ENCODE measurements around the gene NIT2. TPM values are rescaled to one million over a fixed set of nuclear protein-coding genes. Genes with fewer than 3 reads are reported as not detected.

NIT2 gene
- total and polyA plus RNA-seq, 2 experiments from 2014 or later = 35.4 to 67.4 TPM

DNA sequence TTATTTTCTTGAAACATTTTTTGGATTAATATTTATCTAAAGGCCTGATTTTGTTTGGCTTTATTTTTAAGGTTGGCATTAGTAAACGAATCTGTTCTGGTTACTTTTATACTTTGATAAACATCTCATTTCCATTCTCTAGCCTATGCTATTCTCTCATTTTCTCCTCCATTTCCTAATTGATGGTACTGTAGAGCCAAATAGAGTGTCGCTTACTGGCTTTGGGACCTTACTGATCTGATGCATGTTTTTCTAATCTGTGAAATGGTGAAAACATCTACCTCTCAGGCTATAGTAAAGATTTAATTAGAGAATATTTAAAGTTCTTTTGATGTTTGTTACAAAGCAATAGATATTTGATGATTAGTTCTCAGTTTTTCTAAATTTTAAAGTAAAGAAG lies 68.3 kb downstream of the NIT2 start:
- H3K4me3 ChIP-seq = peak overlapping the region; percentile 94
- peak overlapping the region; percentile 97 for H3K27ac ChIP-seq
- TF ChIP-seq, protein P1, sequence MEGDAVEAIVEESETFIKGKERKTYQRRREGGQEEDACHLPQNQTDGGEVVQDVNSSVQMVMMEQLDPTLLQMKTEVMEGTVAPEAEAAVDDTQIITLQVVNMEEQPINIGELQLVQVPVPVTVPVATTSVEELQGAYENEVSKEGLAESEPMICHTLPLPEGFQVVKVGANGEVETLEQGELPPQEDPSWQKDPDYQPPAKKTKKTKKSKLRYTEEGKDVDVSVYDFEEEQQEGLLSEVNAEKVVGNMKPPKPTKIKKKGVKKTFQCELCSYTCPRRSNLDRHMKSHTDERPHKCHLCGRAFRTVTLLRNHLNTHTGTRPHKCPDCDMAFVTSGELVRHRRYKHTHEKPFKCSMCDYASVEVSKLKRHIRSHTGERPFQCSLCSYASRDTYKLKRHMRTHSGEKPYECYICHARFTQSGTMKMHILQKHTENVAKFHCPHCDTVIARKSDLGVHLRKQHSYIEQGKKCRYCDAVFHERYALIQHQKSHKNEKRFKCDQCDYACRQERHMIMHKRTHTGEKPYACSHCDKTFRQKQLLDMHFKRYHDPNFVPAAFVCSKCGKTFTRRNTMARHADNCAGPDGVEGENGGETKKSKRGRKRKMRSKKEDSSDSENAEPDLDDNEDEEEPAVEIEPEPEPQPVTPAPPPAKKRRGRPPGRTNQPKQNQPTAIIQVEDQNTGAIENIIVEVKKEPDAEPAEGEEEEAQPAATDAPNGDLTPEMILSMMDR (IDR thresholded peaks at IDR 0.05; ENCODE audit: low read depth, low read length) = no peak
- H3K4me1 ChIP-seq (ENCODE audit: low read depth) = peaks cover 19% of the 10 kb centered on the region
- no peaks in the 10 kb centered on the region for H3K9me3 ChIP-seq (ENCODE audit: low read depth)
- no peak for DNase-seq (ENCODE audit: low read depth in 1 of 2, low spot score in 1 of 2)
- no peaks in the 10 kb centered on the region for H3K27me3 ChIP-seq
- no peaks in the 10 kb centered on the region for H3K36me3 ChIP-seq

DNA sequence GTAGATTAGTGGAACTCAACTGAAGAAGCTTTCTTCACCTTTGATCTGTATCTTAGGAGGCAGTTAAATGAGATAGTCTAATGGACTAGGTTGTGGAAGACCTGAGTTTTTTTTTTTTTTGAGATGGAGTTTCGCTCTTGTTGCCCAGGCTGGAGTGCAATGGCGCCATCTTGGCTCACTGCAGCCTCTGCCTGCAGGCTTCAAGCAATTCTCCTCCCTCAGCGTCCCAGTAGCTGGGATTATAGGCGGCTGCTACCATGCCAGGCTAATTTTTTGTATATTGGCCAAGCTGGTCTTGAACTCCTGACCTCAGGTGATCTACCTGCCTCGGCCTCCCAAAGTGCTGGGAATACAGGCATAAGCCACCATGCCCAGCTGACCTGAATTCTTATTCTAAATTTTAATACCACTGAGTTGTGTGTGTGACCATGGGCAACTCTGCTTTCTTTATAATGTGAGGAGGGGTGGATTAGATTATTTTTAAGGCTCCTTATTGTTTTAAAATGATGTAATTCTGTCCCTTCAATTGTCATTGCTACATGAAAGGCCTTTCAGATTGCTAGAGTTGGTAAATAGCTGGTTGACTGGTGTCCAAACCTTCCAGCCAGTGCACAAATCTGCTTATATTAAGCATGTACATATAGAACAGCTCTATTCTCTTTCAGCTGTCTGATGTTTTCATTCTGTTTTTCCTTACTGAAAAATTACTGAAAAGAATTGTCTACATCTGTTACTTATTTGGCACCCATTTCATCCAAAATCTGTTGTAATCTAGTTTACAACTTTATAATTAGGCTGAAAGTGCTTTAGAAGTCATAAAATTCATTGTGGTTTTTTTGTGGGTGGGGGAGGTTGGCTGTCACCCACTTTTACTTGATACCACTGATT lies 69.0 kb downstream of the NIT2 start:
- H3K4me3 ChIP-seq = peak overlapping the region; percentile 94
- peak overlapping the region; percentile 97 for H3K27ac ChIP-seq
- no peaks in the 10 kb centered on the region for H3K27me3 ChIP-seq
- H3K9me3 ChIP-seq (ENCODE audit: low read depth) = no peaks in the 10 kb centered on the region
- TF ChIP-seq, protein P1 (IDR thresholded peaks at IDR 0.05; ENCODE audit: low read depth, low read length) = no peak
- H3K4me1 ChIP-seq (ENCODE audit: low read depth) = peaks cover 18% of the 10 kb centered on the region
- DNase-seq (ENCODE audit: low read depth in 1 of 2, low spot score in 1 of 2) = peak; percentile 31 to 41
- no peaks in the 10 kb centered on the region for H3K36me3 ChIP-seq

DNA sequence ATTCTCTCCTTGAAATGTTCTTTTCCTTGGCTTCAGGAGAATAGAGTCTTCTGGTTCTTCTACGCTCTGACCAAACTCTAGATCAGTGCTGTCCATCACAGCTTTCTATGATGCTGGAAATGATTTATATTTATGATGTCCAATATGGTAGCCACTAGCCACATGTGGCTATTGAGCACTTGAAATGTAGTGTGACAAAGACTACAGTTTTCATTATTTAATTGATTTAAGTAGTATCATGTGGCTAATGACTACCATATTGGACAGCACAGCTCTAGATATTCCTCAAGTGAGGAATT lies 69.6 kb downstream of the NIT2 start:
- Histone ChIP-seq H3K4me1 (ENCODE audit: low read depth) (peaks cover 12% of the 10 kb centered on the region), H3K9me3 (ENCODE audit: low read depth) (no peaks in the 10 kb centered on the region), H3K27ac (peak overlapping the region; percentile 78), H3K27me3 (no peaks in the 10 kb centered on the region), H3K36me3 (no peaks in the 10 kb centered on the region), H3K4me3 (peak overlapping the region; percentile 94)
- DNase-seq (ENCODE audit: low read depth in 1 of 2, low spot score in 1 of 2) = no peak
- TF ChIP-seq, protein P1 (IDR thresholded peaks at IDR 0.05; ENCODE audit: low read depth, low read length) = no peak

DNA sequence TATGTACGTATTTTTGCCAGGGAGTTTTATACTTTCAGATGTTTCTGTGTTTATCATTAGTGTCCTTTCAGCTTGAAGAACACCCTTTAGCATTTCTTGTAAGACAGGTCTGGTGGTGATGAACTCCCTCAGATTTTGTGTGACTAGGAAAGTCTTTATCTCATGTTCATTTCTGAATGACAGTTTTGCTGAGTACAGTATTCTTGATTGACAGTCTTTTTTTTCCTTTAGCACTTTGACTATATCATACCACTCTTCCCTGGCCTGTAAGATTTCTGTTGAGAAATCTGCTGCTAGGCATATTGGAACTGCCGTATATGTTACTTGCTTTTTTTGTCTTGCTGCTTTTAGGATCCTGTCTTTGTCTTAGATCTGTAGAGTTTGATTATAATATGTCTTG lies 72.6 kb downstream of the NIT2 start:
- DNase-seq (ENCODE audit: low read depth in 1 of 2, low spot score in 1 of 2) = no peak
- Histone ChIP-seq H3K4me3 (no peak overlapping the region), H3K9me3 (ENCODE audit: low read depth) (no peaks in the 10 kb centered on the region), H3K36me3 (no peaks in the 10 kb centered on the region), H3K4me1 (ENCODE audit: low read depth) (peaks cover 6% of the 10 kb centered on the region), H3K27me3 (no peaks in the 10 kb centered on the region), H3K27ac (no peak overlapping the region)
- TF ChIP-seq, protein P1 (IDR thresholded peaks at IDR 0.05; ENCODE audit: low read depth, low read length) = no peak

DNA sequence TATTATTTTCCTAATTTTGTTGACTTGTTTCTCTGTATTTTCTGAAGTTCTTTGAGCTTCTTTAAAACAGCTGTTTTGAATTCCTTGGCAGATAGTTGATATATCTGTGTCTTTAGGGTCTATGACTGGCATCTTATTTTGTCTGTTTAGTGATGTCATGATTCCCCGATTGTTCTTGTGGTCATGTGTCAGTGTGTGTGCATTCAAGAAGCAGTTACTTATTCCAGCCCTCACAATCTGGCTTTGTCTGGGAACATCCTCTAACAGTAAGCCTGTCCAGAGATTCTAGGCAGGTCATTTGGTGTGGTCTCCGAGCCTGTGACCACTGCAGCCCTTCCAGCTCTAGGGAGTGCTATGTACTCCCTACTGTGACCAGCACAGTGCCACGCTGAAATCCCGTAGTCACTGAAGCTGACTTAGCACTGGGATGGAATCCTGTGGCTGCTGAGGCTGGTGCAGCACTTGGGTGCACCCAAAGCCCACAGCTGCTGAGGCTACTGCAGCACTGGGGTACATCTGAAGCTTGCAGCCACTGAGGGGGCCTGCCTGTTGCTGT lies 73.5 kb downstream of the NIT2 start:
- Histone ChIP-seq H3K27me3 (no peaks in the 10 kb centered on the region), H3K36me3 (no peaks in the 10 kb centered on the region), H3K27ac (no peak overlapping the region), H3K4me3 (no peak overlapping the region), H3K4me1 (ENCODE audit: low read depth) (peaks cover 6% of the 10 kb centered on the region), H3K9me3 (ENCODE audit: low read depth) (no peaks in the 10 kb centered on the region)
- no peak for DNase-seq (ENCODE audit: low read depth in 1 of 2, low spot score in 1 of 2)
- TF ChIP-seq, protein P1 (IDR thresholded peaks at IDR 0.05; ENCODE audit: low read depth, low read length) = no peak

Other genes with a start within 250 kb of the NIT2 start
- 0.28 and 0.45 TPM in 2 replicates for gene FILIP1L, start 220.3 kb upstream of the NIT2 start, total RNA-seq
- 0.75 and 0.82 TPM in 2 replicates for gene FILIP1L, start 220.3 kb upstream of the NIT2 start, polyA plus RNA-seq
- gene TBC1D23, start 73.8 kb upstream of the NIT2 start, total RNA-seq = 19.3 and 25.2 TPM in 2 replicates
- gene TBC1D23, start 73.8 kb upstream of the NIT2 start, polyA plus RNA-seq = 14.4 and 15.3 TPM in 2 replicates
- 43.5 and 46.5 TPM in 2 replicates for gene TOMM70, start 66.3 kb downstream of the NIT2 start, total RNA-seq
- gene TOMM70, start 66.3 kb downstream of the NIT2 start, polyA plus RNA-seq = 34.3 and 45.1 TPM in 2 replicates
- gene LNP1, start 66.8 kb downstream of the NIT2 start, total RNA-seq = 22.7 and 23.1 TPM in 2 replicates
- 18.3 and 20.8 TPM in 2 replicates for gene LNP1, start 66.8 kb downstream of the NIT2 start, polyA plus RNA-seq
- gene TMEM45A, start 157.9 kb downstream of the NIT2 start, total RNA-seq = 37.6 and 58.0 TPM in 2 replicates
- gene TMEM45A, start 157.9 kb downstream of the NIT2 start, polyA plus RNA-seq = 90.4 and 96.3 TPM in 2 replicates

Data from cardiac muscle cell (in vitro differentiated cells and primary cell).